LNCaP clone FGC (cell line): ENCODE data around the gene WDR48.

Source experiments
- DNase-seq: peaks from one replicate; pipeline ENCODE4 v3.0.0-alpha.2; 2011; ENCODE audit warnings: low read depth
- H3K4me3 ChIP-seq: 2 replicates; pipeline ENCODE4 v1.5.1; 2011; ENCODE audit warnings: mild to moderate bottlenecking, low read depth, low read length, control low read depth
- CTCF ChIP-seq: IDR thresholded peaks from 2 replicates; pipeline ENCODE4 v1.5.1; 2012; ENCODE audit warnings: mild to moderate bottlenecking; ENCODE audit not compliant: control insufficient read depth, insufficient read depth; ENCODE audit errors: extremely low read depth

The WDR48 gene

GRCh38 chr3:39142067-39142466 lies 90.3 kb downstream of the WDR48 start:
- TF ChIP-seq CTCF, result no peak
- no peak for DNase-seq
- no peak overlapping the region for H3K4me3 ChIP-seq

DNA sequence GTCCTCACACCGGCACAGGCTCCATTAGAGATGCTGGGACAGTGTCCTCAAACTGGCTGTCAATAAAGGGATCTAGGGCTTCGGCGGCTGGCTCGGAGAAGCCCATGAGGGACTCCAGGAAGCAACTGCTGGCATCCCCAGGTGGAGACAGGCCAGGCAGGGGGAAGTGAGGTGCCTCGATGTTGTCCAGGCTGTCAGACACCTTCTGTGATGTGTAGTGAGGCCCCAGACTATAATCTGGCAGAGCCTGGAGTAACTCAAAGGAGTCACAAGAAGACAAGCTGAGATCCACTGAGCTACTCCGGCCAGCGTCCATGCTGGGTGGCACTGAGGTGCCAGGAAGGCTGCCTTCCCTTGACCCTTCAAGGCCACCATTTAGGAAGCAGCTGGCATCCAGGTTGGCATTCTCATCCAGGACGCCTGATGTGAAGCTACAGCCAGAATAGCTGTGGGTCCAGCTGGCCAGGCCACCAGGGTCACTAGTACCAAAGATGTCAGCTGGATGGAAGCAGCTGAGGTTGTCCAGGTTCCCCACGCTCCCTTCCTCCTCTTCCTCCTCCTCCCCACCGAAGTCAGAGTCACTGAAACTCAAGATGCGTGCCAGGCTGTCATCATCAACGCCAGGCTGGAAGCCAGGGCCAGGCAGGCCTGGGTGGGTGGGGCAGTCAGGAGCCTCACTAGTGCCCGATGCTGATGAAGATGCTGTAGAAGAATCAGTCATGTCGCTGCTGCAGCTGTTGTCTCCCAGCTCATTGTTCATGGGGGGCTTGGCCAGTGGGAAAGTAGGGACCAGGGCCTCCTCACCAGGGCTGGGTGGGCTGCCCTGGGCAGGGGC lies 91.5 kb downstream of the WDR48 start:
- no peak for TF ChIP-seq CTCF
- no peak for DNase-seq
- H3K4me3 ChIP-seq, result no peak overlapping the region

DNA sequence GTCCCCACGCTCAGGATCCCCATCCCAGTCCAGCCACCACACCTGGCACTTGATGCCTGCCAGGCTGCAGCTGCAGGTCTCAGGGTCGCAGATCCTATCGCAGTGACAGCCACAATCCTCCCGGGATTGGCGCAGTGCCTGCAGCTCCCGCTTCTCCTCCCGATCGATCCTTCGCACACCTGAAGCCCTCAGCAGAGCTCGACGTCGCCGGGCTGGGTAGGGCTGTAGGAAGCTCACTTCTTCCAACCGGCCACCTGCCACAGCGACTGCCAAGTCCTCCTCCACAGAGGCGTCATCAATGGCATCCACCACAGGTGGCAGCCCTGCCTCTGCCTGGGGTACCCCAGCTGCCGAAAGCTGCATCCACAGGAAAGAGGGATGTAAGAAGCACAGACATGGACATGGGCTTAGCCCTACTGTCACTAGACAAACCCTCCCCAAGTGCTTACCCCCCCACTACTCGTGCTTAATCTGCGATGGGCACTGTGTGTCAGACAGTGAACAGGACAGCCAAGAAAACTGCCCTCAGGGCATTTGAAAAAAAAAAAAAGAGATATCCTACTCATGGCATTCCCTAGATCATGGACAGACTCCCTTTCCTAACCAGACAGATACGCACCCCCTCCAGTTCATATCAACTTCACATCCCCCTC lies 92.4 kb downstream of the WDR48 start:
- TF ChIP-seq CTCF, result no peak
- no peak for DNase-seq
- H3K4me3 ChIP-seq, result no peak overlapping the region

DNA sequence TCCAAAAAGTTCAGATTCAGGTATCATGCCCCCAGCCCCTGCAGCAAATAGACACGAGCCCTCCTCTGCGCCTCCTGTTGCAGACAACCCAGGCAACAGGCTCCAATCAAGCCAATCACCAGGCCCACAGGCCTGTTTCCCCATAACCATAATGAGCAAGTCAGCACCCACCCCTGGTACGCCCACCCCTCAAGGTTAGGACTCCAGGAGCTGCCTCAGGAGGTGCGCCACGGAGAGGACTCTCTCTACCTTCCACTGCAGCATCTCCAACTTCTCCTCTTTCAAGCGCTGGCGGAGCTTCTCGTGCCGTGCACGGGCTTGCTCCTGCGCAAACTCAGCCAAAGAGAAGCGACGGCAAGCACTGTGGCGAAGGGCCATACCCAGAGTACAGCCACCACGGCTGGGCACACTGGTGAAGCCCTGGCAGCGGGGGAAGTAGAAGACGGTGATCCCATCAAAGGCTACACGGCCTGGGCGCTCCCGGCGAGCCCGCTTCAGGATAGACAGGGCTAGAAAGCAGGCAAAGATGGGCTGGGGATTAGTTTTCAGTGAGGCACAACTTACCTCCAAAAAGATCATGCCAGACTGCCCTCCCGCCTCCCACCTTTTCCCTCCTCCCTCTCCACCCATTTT lies 93.0 kb downstream of the WDR48 start:
- DNase-seq, result no peak
- no peak overlapping the region for H3K4me3 ChIP-seq
- TF ChIP-seq CTCF, result no peak

DNA sequence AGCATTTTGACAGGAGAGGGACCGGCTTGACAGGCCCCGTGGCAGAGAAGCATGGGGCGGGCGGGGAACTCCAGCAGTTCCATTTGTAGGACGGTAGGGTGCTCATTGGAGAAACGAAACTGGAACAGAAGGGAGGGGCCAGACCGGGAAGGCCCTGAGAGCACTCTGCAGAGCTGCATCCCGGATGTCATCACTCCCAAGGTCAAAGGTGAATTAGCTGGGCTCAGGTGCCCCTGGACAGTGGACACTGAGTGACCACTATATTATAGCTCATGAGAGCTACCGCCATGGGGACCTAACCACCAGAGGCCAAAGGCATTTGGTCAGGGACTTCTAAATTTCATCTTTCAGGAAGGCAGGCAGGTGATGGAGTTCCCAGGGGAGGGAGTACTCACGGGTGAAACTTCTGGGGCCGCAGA lies 94.3 kb downstream of the WDR48 start:
- DNase-seq, result no peak
- H3K4me3 ChIP-seq, result no peak overlapping the region
- TF ChIP-seq CTCF, result no peak
